ENCODE results near the gene KCNG2. TPM values are rescaled to one million over a fixed set of nuclear protein-coding genes. Genes with fewer than 3 reads are reported as not detected.

KCNG2 gene
- total and polyA plus RNA-seq, 9 of the 15 experiments (the other 6 are each of a cell fraction or from before 2014, with no cell fraction given): not detected

GRCh38 chr18:79774111-79774510 is 23.6 kb upstream of the KCNG2 start (continued):
- TF ChIP-seq AFF4 (CRISPR knock-in tag; IDR thresholded peaks at IDR 0.05) (no peak), HEY1 (CRISPR knock-in tag; IDR thresholded peaks at IDR 0.05; ENCODE audit: borderline replicate concordance) (no peak), NRF1 (conservative IDR thresholded peaks at IDR 0.05 in 1 of 2, IDR thresholded peaks at IDR 0.05 in 1 of 2) (no peak), TRIM28 (IDR thresholded peaks at IDR 0.05) (no peak), C11orf30 (IDR thresholded peaks at IDR 0.05; ENCODE audit: low read depth) (no peak), NFRKB (IDR thresholded peaks at IDR 0.05; ENCODE audit: low read depth) (no peak), HMG20A (CRISPR knock-in tag; conservative IDR thresholded peaks at IDR 0.05) (no peak), ZNF512 (tag; IDR thresholded peaks at IDR 0.05) (no peak)

Measured in K562 (cell line).